Measurements from ENCODE around the gene DIP2B.
A peak's percentile ranks its signal among the peaks of the same experiment; 100 is the strongest.
"Not testable (repeated sequence)": the region's sequence is repeated elsewhere in the genome, so short reads cannot be mapped to it uniquely, and the experiment has no call there.

The DIP2B gene

GRCh38 chr12:50739611-50740010, 234.8 kb downstream of the DIP2B start:
- DNase-seq = no peak

GRCh38 chr12:50740307-50740706, 235.5 kb downstream of the DIP2B start:
- no peak for DNase-seq

GRCh38 chr12:50742776-50743175, 238.0 kb downstream of the DIP2B start:
- DNase-seq = no peak

GRCh38 chr12:50745861-50746260, 241.1 kb downstream of the DIP2B start:
- DNase-seq = peak; percentile 28

GRCh38 chr12:50746431-50746830, 241.6 kb downstream of the DIP2B start:
- DNase-seq = no peak

- DNase-seq = no peak
These were observed 243.0 kb downstream of the DIP2B start for GRCh38 chr12:50747817-50748216.

- DNase-seq = no peak
These were observed 244.7 kb downstream of the DIP2B start for GRCh38 chr12:50749459-50749882.

GRCh38 chr12:50750366-50750765, 245.6 kb downstream of the DIP2B start:
- DNase-seq = no peak

GRCh38 chr12:50751948-50752721, 247.3 kb downstream of the DIP2B start:
- no peak for DNase-seq

- no peak for DNase-seq
These were observed 248.5 kb downstream of the DIP2B start for GRCh38 chr12:50753232-50753769.

- DNase-seq = peak; percentile 93
These were observed 259.0 kb downstream of the DIP2B start, which contains the start of gene ATF1 for GRCh38 chr12:50763639-50764285. ATF1 (plus strand) TSS chr12:50764101; CDS start chr12:50780146, 16,045 bp downstream.

GRCh38 chr12:50764286-50765094, 259.7 kb downstream of the DIP2B start:
- peak; percentile 29 for DNase-seq

GRCh38 chr12:50765095-50765911, 260.5 kb downstream of the DIP2B start:
- DNase-seq = peak; percentile 42

GRCh38 chr12:50768391-50768790, 263.6 kb downstream of the DIP2B start:
- DNase-seq = no peak

- not testable (repeated sequence) for DNase-seq
These were observed 264.0 kb downstream of the DIP2B start for GRCh38 chr12:50768813-50769212.

GRCh38 chr12:50771409-50771808, 266.6 kb downstream of the DIP2B start:
- DNase-seq = no peak

- no peak for DNase-seq
These were observed 267.7 kb downstream of the DIP2B start for GRCh38 chr12:50772470-50772869.

- no peak for DNase-seq
These were observed 268.1 kb downstream of the DIP2B start for GRCh38 chr12:50772877-50773276.

GRCh38 chr12:50775251-50775650, 270.5 kb downstream of the DIP2B start:
- DNase-seq = no peak

- DNase-seq = no peak
These were observed 272.3 kb downstream of the DIP2B start for GRCh38 chr12:50776749-50777728.

Data from CD4-positive, alpha-beta T cell treated with Interleukin-15 for 1 hour (primary cell).